T-helper 2 cell treated with Interferon-gamma antibody and Interleukin-4, amounts not matched to agents 100 ng/mL and 5 ng/mL, for 36 hours (primary cell): ENCODE measurements around the gene ZNF224. TPM values are rescaled to one million over a fixed set of nuclear protein-coding genes. Genes with fewer than 3 reads are reported as not detected.
"Not testable (repeated sequence)": the region's sequence is repeated elsewhere in the genome, so short reads cannot be mapped to it uniquely, and the experiment has no call there.

ENCODE experiments used
- intact Hi-C: fragments of 100-400 bp; cut with micrococcal nuclease; formaldehyde crosslinking; loops from one replicate; pipeline ENCODE4 v1.15.1; 2023
- total RNA-seq: library from RNA; stranded (reverse); gene quantifications from 2 replicates; pipeline ENCODE4 v1.2.3, GENCODE V29; 2022

The ZNF224 gene
- total RNA-seq, 1 donor from 2014 or later = 31.4 TPM

GRCh38 chr19:44113784-44114390 is 19.7 kb downstream of the ZNF224 start:
- intact Hi-C loops = loop anchor here (1.0 to 5.0 kb wide), 9 partner anchors 20 to 386 kb away; partner anchors contain the start of genes ZNF155, ZNF180, ZNF224 and ZNF226

- intact Hi-C loops = not testable (repeated sequence)
Observed at GRCh38 chr19:44121162-44121561, 27.0 kb downstream of the ZNF224 start.

- intact Hi-C loops = no loop called here
Observed at GRCh38 chr19:44131955-44132354, 37.8 kb downstream of the ZNF224 start.

- intact Hi-C loops = loop anchor here (1.0 to 5.0 kb wide), 4 partner anchors 23 to 69 kb away; partner anchors contain the start of genes ZNF225, ZNF226 and ZNF284
Observed at GRCh38 chr19:44141191-44142058, 47.3 kb downstream of the ZNF224 start, which contains the start of gene ZNF234. ZNF234 (plus strand) TSS chr19:44141554; CDS start chr19:44144633, 3,079 bp downstream.

- intact Hi-C loops = loop anchor here (5.0 kb wide), 1 partner anchor 70 kb away; the partner anchor contains the start of gene ZNF284
Observed at GRCh38 chr19:44142059-44142433, 47.9 kb downstream of the ZNF224 start.

- intact Hi-C loops = no loop called here
Observed at GRCh38 chr19:44149776-44150175, 55.6 kb downstream of the ZNF224 start.

GRCh38 chr19:44151491-44151890 is 57.3 kb downstream of the ZNF224 start:
- intact Hi-C loops = no loop called here

- intact Hi-C loops = no loop called here
Observed at GRCh38 chr19:44156475-44156874, 62.3 kb downstream of the ZNF224 start.

Other genes starting within 250 kb of the ZNF224 start
- 1.2 and 1.5 TPM in 2 replicates for gene ZNF404, start 210.4 kb upstream of the ZNF224 start, total RNA-seq
- 13.9 and 14.4 TPM in 2 replicates for gene ZNF45, start 159.1 kb upstream of the ZNF224 start, total RNA-seq
- 0.75 and 0.77 TPM in 2 replicates for gene ZNF221, start 143.1 kb upstream of the ZNF224 start, total RNA-seq
- 6.2 and 6.8 TPM in 2 replicates for gene ZNF155, start 110.2 kb upstream of the ZNF224 start, total RNA-seq
- gene ZNF230, start 91.4 kb upstream of the ZNF224 start, total RNA-seq = 3.7 and 5.5 TPM in 2 replicates
- gene ZNF222, start 69.0 kb upstream of the ZNF224 start, total RNA-seq = 2.0 and 2.7 TPM in 2 replicates
- 0.25 and 0.27 TPM in 2 replicates for gene ZNF223, start 42.3 kb upstream of the ZNF224 start, total RNA-seq
- 1.4 and 2.0 TPM in 2 replicates for gene ZNF284, start 22.2 kb upstream of the ZNF224 start, total RNA-seq
- 4.3 and 5.4 TPM in 2 replicates for gene ZNF225, start 19.0 kb downstream of the ZNF224 start, total RNA-seq
- 11.1 and 12.6 TPM in 2 replicates for gene ZNF234, start 47.2 kb downstream of the ZNF224 start, total RNA-seq
- gene ZNF226, start 70.7 kb downstream of the ZNF224 start, total RNA-seq = 13.7 and 14.2 TPM in 2 replicates
- 24.8 and 26.3 TPM in 2 replicates for gene ZNF227, start 118.2 kb downstream of the ZNF224 start, total RNA-seq
- 0.41 TPM in 1 of 2 replicates, not detected in the other for gene ZNF233, start 165.5 kb downstream of the ZNF224 start, total RNA-seq
- 4.2 and 5.3 TPM in 2 replicates for gene ZNF235, start 210.7 kb downstream of the ZNF224 start, total RNA-seq